Uterus (tissue), 4 donors: ENCODE data around the gene TAPBPL. TPM values are rescaled to one million over a fixed set of nuclear protein-coding genes. Genes with fewer than 3 reads are reported as not detected.

ENCODE experiments used
- DNase-seq, 2 donors: peaks; one replicate each; pipeline ENCODE4 v3.0.0-alpha.2; 2019 to 2020
- H3K27ac ChIP-seq, 2 donors: fragments of 200-600 bp; sonication (generic); 1 replicate in 1 of 2; 2 replicates in 1 of 2; pipeline ENCODE4 v1.5.1; 2016 to 2018
- H3K27me3 ChIP-seq, 2 donors: fragments of 200-600 bp; sonication (generic); one replicate each; pipeline ENCODE4 v1.5.1; 2018 to 2019; ENCODE audit warnings: control low read depth in 1 of 2
- H3K36me3 ChIP-seq, 2 donors: fragments of 200-600 bp; sonication (generic); one replicate each; pipeline ENCODE4 v1.5.1; 2019; ENCODE audit warnings: control low read depth in 1 of 2
- H3K4me1 ChIP-seq, 2 donors: fragments of 200-600 bp; sonication (generic); one replicate each; pipeline ENCODE4 v1.5.1; 2018 to 2019; ENCODE audit warnings: control low read depth in 1 of 2
- H3K4me3 ChIP-seq, 2 donors: fragments of 200-600 bp; sonication (generic); 1 replicate in 1 of 2; 2 replicates in 1 of 2; pipeline ENCODE4 v1.5.1; 2018 to 2019; ENCODE audit warnings: mild to moderate bottlenecking in 1 of 2
- H3K9me3 ChIP-seq, 2 donors: fragments of 200-600 bp; sonication (generic); one replicate each; pipeline ENCODE4 v1.5.1; 2019; ENCODE audit warnings: control low read depth in 1 of 2
- POLR2A ChIP-seq, 2 donors: fragments of 450-650 bp; IDR thresholded peaks; one replicate each; pipeline ENCODE4 v1.6.1; 2016; ENCODE audit warnings: antibody characterized with exemption in 2 of 2, mild to moderate bottlenecking in 1 of 2, moderate library complexity in 1 of 2
- intact Hi-C: fragments of 100-400 bp; cut with DNase I; formaldehyde crosslinking; loops from one replicate; pipeline ENCODE4 v1.15.1; 2023; ENCODE audit warnings: low total_unique reads
- total RNA-seq, 4 donors: library from RNA; depleted of rRNA in 3 of 4; stranded (reverse); fragments of >200 nt in 3 of 4; gene quantifications; one replicate each; pipeline versions ENCODE4 v1.1.0 to v1.2.4, GENCODE V29; 2014 to 2023
- TF ChIP-seq, protein P1 (sequence below), 4 experiments: fragments of 200-600 bp in 2 of 4; fragments of 450-650 bp in 2 of 4; sonication (generic) in 2 of 4; IDR thresholded peaks; one replicate each; pipeline ENCODE4 v1.5.1; 2016 to 2019; ENCODE audit warnings: antibody characterized with exemption in 4 of 4, mild to moderate bottlenecking in 2 of 4, moderate library complexity in 1 of 4
- donor health status: DM: yes; HTN: yes; CAD: no.

TAPBPL gene, protein sequence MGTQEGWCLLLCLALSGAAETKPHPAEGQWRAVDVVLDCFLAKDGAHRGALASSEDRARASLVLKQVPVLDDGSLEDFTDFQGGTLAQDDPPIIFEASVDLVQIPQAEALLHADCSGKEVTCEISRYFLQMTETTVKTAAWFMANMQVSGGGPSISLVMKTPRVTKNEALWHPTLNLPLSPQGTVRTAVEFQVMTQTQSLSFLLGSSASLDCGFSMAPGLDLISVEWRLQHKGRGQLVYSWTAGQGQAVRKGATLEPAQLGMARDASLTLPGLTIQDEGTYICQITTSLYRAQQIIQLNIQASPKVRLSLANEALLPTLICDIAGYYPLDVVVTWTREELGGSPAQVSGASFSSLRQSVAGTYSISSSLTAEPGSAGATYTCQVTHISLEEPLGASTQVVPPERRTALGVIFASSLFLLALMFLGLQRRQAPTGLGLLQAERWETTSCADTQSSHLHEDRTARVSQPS
- total RNA-seq: 10 to 100 TPM in 3 of 4 donors, 1 to 10 TPM in 1; 10.0 to 25.7 (median 17.1) TPM

DNA sequence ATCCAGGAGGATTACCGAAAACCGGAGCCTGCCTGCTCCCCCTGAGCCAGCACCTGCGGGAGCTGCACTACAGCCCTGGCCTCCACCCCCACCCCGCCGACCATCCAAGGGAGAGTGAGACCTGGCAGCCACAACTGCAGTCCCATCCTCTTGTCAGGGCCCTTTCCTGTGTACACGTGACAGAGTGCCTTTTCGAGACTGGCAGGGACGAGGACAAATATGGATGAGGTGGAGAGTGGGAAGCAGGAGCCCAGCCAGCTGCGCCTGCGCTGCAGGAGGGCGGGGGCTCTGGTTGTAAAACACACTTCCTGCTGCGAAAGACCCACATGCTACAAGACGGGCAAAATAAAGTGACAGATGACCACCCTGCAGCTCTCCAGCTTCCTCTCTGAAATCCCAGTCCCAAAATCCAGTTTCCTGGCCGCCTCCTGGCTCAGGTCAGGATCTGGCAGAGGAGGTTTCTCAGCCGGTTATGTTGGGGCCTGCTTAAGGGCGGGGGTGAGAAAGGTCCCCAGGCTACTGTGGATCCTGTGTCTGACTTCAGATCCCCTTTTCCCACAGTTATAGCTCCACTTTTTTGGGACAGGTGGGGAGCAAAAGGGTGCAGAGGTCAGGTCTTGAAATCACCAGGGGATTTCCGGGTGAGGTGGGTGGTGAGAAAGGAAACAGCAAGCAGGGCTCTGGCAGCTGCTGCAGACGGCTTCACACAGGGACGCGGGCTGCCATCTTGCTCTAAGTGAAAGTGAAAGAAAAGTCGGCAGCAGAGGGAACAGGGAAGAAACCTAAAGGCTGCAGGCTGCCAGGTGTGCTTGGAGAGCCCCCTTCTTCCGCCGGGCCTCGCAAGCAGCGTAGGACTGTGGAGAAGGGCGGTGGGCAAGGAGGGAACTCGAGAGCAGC is at the start of gene TAPBPL:
TAPBPL (plus strand) TSS at position 695 of the 897 bp plus-strand sequence. CDS start 207 bp downstream, outside the sequence.
- H3K27ac ChIP-seq: peak within 1 kb of the TSS; percentile 92 to 98
- H3K36me3 ChIP-seq: no peaks in the 10 kb centered on the region
- no peaks in the 10 kb centered on the region for H3K9me3 ChIP-seq
- H3K27me3 ChIP-seq: no peaks in the 10 kb centered on the region
- H3K4me1 ChIP-seq: peaks cover 9 to 15% of the 10 kb centered on the region in 2 donors
- peak; percentile 82 to 83 for DNase-seq
- peak; percentile 58 to 72 for TF ChIP-seq POLR2A (IDR thresholded peaks at IDR 0.05)
- TF ChIP-seq, protein P1, sequence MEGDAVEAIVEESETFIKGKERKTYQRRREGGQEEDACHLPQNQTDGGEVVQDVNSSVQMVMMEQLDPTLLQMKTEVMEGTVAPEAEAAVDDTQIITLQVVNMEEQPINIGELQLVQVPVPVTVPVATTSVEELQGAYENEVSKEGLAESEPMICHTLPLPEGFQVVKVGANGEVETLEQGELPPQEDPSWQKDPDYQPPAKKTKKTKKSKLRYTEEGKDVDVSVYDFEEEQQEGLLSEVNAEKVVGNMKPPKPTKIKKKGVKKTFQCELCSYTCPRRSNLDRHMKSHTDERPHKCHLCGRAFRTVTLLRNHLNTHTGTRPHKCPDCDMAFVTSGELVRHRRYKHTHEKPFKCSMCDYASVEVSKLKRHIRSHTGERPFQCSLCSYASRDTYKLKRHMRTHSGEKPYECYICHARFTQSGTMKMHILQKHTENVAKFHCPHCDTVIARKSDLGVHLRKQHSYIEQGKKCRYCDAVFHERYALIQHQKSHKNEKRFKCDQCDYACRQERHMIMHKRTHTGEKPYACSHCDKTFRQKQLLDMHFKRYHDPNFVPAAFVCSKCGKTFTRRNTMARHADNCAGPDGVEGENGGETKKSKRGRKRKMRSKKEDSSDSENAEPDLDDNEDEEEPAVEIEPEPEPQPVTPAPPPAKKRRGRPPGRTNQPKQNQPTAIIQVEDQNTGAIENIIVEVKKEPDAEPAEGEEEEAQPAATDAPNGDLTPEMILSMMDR (IDR thresholded peaks at IDR 0.05): peak in 1 of 4 experiments; percentile 10
- H3K4me3 ChIP-seq: peak within 1 kb of the TSS; percentile 55 to 80
- intact Hi-C loops: no loop called here

DNA sequence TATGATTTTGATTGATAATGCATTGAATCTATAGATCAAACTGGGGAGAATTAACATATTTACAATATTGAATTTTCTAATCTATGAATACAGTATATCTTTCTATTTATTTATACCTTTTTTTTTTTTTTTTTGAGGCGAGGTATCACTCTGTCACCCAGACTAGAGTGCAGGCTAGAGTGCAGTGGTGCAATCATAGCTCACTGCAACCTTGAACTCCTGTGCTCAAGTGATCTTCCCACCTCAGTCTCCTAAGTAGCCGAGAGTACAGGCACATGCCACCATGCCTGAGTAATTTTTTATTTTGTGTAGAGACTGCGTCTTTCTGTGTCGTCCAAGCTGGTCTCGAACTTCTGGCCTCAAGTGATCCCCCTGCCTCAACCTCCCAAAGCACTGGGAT is 47.5 kb upstream of the TAPBPL start:
- H3K27me3 ChIP-seq: no peaks in the 10 kb centered on the region
- H3K4me3 ChIP-seq: no peak overlapping the region
- intact Hi-C loops: no loop called here
- DNase-seq: no peak
- H3K27ac ChIP-seq: no peak overlapping the region
- H3K36me3 ChIP-seq: no peaks in the 10 kb centered on the region
- no peak for TF ChIP-seq POLR2A (IDR thresholded peaks at IDR 0.05)
- TF ChIP-seq, protein P1 (IDR thresholded peaks at IDR 0.05): no peak
- no peaks in the 10 kb centered on the region for H3K9me3 ChIP-seq
- no peaks in the 10 kb centered on the region for H3K4me1 ChIP-seq

DNA sequence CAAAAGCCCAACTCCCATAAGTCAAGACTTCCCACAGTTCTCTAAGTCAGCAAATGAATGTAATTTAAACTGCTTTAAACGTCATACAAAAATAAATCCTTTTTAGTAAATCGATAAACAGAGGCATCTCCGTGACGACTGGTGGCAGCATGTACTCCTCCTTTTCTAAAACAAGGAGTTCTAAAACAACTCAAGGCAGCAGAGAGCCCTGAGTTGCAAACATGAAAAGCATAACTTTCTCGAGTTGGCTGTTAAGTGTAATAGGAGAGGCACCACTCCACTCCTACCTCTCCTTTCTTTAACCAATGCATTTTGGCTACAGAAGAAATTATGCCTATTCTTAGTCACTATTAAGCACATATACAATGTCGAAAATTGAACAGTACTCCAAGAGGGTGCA is 45.9 kb upstream of the TAPBPL start:
- Histone ChIP-seq H3K27me3 (no peaks in the 10 kb centered on the region), H3K4me1 (no peaks in the 10 kb centered on the region), H3K27ac (peak overlapping the region in 1 of 2 donors; percentile 75), H3K9me3 (no peaks in the 10 kb centered on the region), H3K36me3 (no peaks in the 10 kb centered on the region), H3K4me3 (no peak overlapping the region)
- no peak for DNase-seq
- intact Hi-C loops: no loop called here
- TF ChIP-seq, protein P1 (IDR thresholded peaks at IDR 0.05): no peak

DNA sequence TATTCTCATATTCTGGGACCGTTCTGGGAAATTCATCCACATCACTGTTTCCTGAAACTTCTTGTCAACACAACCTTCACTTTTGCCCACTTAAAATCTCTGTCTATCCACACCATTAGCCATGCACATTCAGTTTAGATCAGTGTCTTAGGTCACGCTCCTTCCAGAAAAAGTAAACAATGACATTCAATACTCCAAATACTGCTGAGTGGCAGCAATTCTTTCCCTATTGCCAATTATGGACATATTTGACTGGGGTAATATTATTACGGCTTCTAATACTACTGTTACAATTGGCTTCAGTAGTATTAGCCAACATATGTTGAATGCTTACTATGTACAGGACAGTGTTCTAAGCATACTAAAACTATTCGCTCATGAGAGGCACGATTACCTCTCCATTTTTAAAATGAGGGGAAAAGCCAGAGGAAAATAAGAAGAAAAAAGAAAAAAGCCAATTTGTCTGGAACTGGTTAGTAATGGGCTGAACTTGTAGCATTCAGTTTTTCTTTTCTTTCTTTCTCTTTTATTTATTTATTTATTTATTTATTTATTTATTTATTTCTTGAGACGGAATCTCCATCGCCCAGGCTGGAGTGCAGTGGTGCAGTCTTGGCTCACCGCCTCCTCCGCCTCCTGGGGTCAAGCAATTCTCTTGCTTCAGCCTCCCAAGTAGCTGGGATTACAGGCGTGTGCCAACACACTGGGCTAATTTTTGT is 44.4 kb upstream of the TAPBPL start:
- TF ChIP-seq, protein P1 (IDR thresholded peaks at IDR 0.05): no peak
- intact Hi-C loops: no loop called here
- Histone ChIP-seq H3K27me3 (no peaks in the 10 kb centered on the region), H3K36me3 (no peaks in the 10 kb centered on the region), H3K4me1 (no peaks in the 10 kb centered on the region), H3K27ac (no peak overlapping the region), H3K4me3 (no peak overlapping the region), H3K9me3 (no peaks in the 10 kb centered on the region)
- DNase-seq: no peak
